Measurements from ENCODE around the gene CAMK1. TPM values are rescaled to one million over a fixed set of nuclear protein-coding genes. Genes with fewer than 3 reads are reported as not detected.
A peak's percentile ranks its signal among the peaks of the same experiment; 100 is the strongest.

The CAMK1 gene
- total RNA-seq, 1 experiment from 2014 or later, result 82.6 TPM

- no peak for DNase-seq (ENCODE audit: low spot score)
Measured at GRCh38 chr3:9743548-9743947, 26.2 kb downstream of the CAMK1 start.

DNA sequence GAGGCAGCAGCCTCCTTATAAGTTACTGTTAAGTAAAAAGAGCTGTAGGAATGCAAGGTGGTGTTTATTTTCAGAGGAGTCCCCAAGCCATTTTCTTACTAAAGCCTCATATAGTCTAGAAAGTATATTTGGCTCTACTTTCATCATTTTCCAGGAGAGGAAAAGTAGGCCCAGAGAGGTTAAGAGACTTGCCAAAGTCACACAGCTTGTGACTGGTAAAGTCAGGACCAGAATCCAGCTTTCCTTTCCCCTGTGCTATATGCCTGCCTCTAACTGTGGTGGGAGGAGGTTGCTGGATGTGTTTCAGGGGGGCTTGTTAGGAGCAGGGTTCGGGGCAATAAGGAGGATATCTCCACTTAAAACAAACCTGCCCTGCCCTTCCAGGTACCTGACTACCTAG lies 27.2 kb downstream of the CAMK1 start:
- DNase-seq (ENCODE audit: low spot score), result no peak

GRCh38 chr3:9739181-9739580 lies 30.6 kb downstream of the CAMK1 start:
- no peak for DNase-seq (ENCODE audit: low spot score)

GRCh38 chr3:9736831-9737230 lies 32.9 kb downstream of the CAMK1 start:
- DNase-seq (ENCODE audit: low spot score), result no peak

GRCh38 chr3:9732740-9733115 lies 37.0 kb downstream of the CAMK1 start:
- DNase-seq (ENCODE audit: low spot score), result no peak

DNA sequence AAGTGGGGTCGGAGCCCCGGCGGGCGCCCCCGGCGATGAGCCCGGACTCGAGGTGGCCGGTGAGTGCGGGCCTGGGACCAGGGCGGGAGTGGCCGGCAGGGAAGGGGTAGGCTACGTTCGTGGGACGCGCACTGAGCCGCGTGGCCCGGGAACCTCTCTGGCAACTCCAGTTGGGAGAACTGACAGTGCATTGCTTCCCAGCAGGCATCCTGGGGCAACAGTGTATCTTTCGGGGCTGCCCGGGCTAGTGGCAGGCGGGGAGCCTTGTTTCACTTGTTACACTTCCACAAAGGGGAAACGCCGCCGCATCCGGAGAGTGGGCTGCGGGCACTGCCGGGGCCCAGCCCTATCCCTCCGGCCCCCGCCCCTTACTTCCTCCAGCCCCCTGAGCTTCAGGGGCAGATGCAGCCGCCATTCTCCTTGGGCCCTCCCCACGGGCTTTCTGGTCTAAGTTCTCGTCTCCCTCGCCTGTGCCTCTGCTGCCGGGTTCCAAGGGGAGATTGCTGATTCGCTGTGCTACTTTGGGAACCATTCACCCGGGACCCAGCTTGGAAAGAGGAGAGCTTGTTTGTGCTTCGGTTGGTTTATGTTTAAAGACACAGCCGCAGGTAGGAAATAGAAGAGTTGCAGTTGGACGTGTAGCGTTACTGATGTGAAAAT lies 37.5 kb downstream of the CAMK1 start:
- no peak for DNase-seq (ENCODE audit: low spot score)

DNA sequence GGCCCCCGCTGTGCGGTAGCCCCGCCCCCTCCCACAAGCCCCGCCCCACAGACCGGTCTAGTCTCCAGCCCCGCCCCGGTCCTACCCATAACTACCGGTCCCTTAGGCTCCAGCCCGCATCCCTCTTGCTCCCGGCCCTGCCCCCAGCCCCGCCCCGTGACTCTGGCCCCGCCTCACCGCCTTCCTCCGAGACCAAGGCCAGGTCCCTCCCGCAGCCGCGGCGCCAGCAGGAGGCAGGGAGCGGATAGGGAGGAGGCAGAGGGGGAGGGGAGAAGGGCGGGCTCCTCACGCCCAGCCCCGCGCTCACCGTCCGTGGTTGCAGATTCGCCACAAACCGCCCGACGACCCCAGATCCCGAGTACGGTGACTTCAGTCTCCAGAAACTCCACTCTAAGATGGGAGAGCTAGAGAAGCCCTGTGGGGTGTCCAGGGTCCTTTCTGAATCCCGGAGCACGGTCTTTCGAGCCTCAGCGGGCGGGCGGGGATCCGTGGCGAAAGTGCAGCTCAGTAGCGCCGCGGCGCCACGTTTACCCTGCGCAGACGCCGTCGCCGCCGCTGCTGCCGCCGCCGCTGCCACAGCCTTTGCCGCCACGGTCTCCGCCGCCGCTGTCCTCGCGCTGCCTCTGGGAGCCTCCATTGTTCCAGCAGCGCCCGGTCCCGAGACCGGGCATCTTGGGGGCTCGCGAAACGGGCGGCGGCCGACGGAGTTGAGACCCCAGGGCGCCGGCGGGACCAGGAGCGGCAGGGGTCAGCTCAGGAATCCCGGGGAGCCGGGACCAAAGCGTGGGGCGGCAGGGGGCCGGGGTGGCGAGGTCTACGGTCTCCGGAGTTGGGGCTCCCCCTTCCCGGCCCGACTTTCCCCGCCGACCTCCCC lies 38.3 kb downstream of the CAMK1 start, which contains the start of gene BRPF1:
TSS of gene BRPF1 (plus strand) at position 530 of the 874 bp plus-strand sequence. CDS start 2,406 bp downstream, outside the sequence.
- DNase-seq (ENCODE audit: low spot score), result peak; percentile 98

DNA sequence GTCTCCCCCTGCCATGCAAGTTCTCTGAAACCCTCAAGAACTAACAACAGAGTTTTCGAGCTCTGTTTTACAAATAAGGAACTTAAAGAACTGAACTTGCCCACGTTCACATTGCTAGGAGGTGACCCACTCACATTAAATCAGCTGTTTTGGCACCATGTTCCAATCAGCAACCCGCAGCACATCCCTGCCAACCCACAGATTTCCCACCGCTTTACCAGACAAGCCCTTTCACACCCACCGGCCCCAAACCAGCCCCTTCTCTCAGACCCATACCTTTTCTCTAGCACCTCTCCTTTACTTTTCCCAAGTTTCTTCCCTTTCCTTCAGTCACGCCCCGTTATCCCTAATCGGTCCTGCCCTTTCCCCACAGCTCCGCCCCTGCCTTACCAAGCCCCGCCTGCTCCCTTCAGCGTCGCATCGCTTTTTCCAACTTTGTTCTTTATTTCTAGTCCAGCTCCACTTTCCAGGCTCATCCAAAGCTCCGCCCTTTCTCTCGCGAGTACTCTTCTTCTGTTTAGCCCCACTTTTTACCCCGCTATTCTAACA lies 39.0 kb downstream of the CAMK1 start:
- no peak for DNase-seq (ENCODE audit: low spot score)

DNA sequence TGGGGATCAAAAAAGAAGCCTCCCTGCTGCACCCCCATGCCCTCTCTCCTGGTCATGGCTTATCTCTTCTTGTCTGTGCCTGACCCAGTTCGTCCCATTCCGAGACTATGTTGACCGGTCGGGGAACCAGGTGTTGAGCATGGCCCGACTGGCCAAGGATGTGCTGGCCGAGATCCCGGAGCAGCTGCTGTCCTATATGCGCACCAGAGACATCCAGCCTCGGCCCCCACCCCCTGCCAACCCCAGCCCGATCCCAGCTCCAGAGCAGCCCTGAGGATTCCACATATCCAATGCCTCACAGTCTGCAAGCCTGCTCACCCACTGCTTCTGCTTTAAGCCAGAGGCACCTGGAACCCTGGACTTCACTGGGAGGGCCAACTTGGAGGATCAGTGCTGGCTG lies 40.3 kb downstream of the CAMK1 start:
- DNase-seq (ENCODE audit: low spot score), result no peak

- DNase-seq (ENCODE audit: low spot score), result no peak
Measured at GRCh38 chr3:9727743-9728142, 42.0 kb downstream of the CAMK1 start.

GRCh38 chr3:9727041-9727595 lies 42.6 kb downstream of the CAMK1 start:
- DNase-seq (ENCODE audit: low spot score), result no peak

DNA sequence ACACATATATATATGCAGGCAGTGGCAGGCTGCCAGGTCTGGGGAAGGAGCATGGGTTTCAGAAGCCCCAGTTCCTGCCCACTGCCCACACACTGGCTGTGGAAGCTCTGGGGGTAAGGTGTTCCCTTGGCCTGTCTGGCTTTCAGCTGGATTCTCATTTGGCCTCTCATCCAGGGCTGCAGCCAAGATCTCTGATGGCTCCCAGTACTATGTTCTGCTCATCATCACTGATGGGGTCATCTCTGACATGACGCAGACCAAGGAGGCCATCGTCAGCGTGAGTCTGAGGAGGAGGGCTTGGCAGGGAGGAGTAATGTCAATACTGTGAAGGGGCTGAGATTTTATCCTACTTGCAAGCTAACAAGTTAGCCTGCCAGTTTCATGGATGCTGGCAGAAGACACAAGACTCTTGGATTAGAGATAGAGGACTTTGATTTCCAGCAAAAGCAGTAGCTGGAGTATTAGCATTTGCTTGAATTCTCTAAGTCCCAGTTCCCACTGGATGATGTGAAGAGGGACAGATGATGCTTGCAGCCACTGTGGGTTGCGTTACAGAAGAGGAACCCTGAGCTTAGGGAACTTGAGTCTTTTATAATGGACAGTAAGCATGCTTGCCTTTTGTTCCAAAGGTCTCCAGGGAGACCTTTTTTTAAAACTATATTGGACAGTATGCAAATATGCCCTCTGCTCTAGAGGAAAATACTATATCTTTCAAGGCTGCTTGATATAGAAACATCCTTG lies 43.8 kb downstream of the CAMK1 start:
- DNase-seq (ENCODE audit: low spot score), result no peak

DNA sequence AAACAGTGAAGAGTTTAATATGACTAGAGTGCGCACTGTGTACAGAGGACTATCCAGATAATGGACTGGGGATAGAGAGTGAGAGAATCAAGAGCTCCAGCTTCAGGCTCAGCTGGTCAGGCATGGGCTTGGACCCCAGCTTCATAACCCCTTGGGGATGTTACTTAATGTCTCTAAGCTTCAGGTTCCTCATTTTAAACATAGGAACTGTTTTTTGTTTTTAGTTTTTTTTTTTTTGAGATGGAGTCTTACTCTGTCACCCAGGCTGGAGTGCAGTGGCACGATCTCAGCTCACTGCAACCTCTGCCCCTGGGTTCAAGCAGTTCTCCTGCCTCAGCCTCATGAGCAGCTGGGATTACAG lies 48.1 kb downstream of the CAMK1 start:
- no peak for DNase-seq (ENCODE audit: low spot score)

DNA sequence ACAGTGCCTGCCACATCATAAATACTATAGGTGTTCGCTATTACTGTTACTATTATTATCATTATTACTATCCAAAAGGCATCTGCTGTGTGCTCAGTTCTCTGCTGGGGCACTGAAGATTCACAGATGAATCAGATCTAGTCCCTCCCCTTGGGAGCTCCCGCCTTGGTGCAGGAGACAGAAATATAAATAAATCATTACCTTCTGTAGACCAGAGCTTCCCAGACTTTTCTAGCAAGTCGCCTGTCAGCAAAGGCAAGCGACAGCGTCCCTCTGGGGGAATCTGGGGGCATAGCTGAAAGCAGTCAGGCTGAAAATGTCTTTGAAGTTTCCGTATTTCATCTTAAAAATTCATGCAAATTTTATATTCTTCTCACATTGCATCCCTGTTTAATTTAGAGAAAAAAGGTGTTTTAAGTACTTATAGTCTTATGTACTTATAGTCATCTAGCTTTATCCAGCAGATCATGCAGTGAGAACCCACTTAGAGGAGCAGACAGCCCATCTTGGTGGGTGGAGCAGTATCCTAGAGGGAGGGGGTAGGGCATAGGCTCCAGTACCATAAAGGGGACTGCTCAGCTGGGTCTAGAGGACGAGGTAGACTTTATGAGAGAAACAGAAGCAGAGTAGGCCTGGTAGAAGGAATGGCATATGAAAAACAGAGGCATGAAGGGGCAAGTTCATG lies 48.6 kb downstream of the CAMK1 start:
- DNase-seq (ENCODE audit: low spot score), result no peak

DNA sequence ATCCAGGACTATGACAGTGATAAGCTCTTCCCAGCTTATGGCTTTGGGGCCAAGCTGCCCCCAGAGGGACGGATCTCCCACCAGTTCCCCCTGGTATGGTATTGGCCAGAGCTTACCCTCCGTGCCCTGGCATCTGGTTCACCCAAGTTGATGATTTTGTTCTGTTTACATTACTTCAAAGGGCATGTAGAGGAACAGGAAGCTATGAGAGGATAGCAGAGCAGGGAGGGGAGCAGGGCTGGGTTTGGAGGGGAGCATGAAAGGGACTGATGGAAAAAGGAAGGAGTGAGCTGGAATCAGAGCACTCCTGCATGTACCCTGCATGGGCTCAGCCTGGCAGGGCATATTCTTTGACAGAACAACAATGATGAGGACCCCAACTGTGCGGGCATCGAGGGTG lies 51.6 kb downstream of the CAMK1 start:
- DNase-seq (ENCODE audit: low spot score), result no peak

DNA sequence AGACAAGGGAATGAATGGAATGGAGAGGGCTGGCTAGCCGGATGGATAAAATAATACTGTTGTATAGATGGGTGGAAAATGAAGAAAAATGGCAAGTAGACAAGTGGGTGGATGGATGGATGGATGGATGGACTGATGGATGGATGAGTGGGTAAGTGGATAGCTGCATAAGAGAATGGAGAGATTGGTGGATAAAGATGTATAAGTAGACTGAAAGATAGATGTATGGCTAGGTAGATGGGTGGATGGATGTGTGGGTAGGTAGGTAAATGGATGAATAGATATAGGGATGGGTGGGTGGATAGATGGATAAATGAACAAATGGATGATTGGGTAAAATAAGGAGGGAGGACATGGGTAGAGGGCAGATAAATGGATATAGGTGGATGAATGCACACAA lies 52.2 kb downstream of the CAMK1 start:
- no peak for DNase-seq (ENCODE audit: low spot score)

DNA sequence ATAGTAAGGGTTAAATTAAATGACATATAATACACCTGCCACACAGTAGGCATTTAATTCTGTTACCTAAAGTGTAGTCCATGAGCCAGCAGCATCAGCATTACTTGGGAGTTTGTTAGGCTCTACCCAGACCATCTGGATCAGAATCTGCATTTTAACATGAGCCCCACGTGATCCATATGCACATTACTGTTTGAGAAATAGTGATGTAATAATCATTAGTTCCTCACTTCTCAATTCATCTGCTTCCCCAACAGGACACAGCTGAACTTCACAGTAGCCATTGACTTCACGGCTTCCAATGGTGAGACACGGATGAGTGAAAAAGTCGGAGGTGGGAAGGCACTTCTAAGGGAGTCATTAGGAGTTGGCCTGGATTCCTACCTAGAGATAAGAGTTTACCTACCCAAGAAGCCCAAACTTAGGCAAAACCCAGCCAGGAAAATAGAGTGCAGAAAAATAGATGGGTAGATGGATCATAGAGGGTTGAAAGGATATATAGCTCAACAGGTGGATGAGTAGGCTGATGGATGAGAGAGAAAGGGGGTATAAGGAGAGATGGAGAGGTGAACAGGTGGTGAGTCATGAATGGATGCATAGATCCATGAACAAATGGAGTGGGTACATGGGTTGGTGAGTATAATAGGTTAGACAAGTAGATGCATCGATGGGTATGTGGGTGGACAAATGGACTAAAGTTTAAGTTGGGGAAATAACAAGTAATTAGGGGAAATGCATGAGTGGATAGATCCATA lies 52.8 kb downstream of the CAMK1 start:
- DNase-seq (ENCODE audit: low spot score), result no peak

- DNase-seq (ENCODE audit: low spot score), result peak; percentile 97
Measured at GRCh38 chr3:9715764-9716437, 53.8 kb downstream of the CAMK1 start.

DNA sequence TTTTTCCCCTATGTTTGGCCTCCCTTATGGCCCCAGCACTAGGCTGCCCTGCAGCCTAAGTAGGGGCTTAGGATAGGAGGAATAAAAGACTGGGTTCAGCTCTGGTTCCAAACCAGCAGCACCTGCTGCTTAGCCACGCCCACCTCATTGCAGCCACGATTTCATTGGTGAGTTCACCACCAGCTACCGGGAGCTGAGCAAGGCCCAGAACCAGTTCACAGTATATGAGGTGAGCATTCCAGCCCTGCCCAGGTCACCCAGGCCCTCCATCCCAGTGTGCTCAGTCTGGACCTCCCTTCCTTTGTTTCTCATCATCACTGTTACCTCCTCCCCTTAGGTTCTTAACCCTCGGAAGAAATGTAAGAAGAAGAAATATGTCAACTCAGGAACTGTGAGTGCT lies 54.6 kb downstream of the CAMK1 start:
- DNase-seq (ENCODE audit: low spot score), result peak; percentile 25

GRCh38 chr3:9713142-9713541 lies 56.6 kb downstream of the CAMK1 start:
- no peak for DNase-seq (ENCODE audit: low spot score)
